ENCODE results near the gene ACE. TPM values are rescaled to one million over a fixed set of nuclear protein-coding genes. Genes with fewer than 3 reads are reported as not detected.

The ACE gene
- total RNA-seq, 1 donor from 2014 or later = not detected

GRCh38 chr17:63438092-63439051, 38.5 kb upstream of the ACE start:
- no peak overlapping the region for H3K4me3 Mint-ChIP-seq (ENCODE audit: low read depth)
- H3K36me3 Mint-ChIP-seq (ENCODE audit: low read depth) = no peaks in the 10 kb centered on the region
- peaks cover 5% of the 10 kb centered on the region for H3K27me3 Mint-ChIP-seq (ENCODE audit: low read depth)
- H3K4me1 Mint-ChIP-seq (ENCODE audit: low read depth) = peaks cover 22% of the 10 kb centered on the region
- DNase-seq (ENCODE audit: low spot score) = no peak
- intact Hi-C loops (cut with micrococcal nuclease) = no loop called here
- H3K27ac Mint-ChIP-seq = no peak overlapping the region
- no peaks in the 10 kb centered on the region for H3K9me3 Mint-ChIP-seq

- peaks cover 21% of the 10 kb centered on the region for H3K4me1 Mint-ChIP-seq (ENCODE audit: low read depth)
- intact Hi-C loops (cut with micrococcal nuclease) = no loop called here
- H3K4me3 Mint-ChIP-seq (ENCODE audit: low read depth) = peak overlapping the region; percentile 31
- no peak for DNase-seq (ENCODE audit: low spot score)
- no peaks in the 10 kb centered on the region for H3K9me3 Mint-ChIP-seq
- peak overlapping the region; percentile 29 for H3K27ac Mint-ChIP-seq
- peaks cover 13% of the 10 kb centered on the region for H3K27me3 Mint-ChIP-seq (ENCODE audit: low read depth)
- no peaks in the 10 kb centered on the region for H3K36me3 Mint-ChIP-seq (ENCODE audit: low read depth)
Measured at GRCh38 chr17:63439687-63440086, 37.2 kb upstream of the ACE start.

DNA sequence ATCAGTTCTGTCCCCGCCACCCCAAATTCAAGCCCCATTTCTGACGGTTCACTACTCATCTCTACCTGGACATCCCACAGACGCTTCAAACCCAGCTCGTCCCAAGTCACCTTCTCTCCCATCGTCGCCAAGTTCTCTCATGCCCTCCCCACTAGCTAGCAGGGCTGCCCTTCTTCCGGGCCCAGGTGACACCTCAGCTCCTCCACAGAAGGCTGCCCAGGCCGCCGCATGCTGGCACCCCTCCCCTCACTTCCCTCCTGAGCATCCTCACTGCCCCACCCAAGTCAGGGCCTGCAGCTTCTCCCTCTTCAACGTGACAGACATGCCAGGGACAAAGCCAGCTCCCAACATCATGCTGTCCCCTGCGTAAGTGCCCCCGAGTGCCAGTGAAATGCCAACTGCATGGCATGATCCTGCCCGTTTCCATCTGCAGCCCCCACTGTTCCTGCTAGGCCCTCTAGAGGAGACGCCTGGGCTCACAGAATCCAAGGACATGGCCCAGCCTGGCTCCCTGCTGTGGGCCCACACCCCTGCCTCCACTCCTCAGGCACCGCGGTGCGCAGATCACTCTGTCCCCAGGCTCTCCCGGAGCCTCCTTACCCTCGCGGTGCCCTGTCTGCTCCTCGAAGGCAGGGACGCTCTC, 36.6 kb upstream of the ACE start:
- H3K36me3 Mint-ChIP-seq (ENCODE audit: low read depth) = no peaks in the 10 kb centered on the region
- intact Hi-C loops (cut with micrococcal nuclease) = no loop called here
- peaks cover 20% of the 10 kb centered on the region for H3K4me1 Mint-ChIP-seq (ENCODE audit: low read depth)
- H3K27me3 Mint-ChIP-seq (ENCODE audit: low read depth) = peaks cover 18% of the 10 kb centered on the region
- H3K4me3 Mint-ChIP-seq (ENCODE audit: low read depth) = peak overlapping the region; percentile 31
- no peaks in the 10 kb centered on the region for H3K9me3 Mint-ChIP-seq
- DNase-seq (ENCODE audit: low spot score) = no peak
- H3K27ac Mint-ChIP-seq = peak overlapping the region; percentile 29

GRCh38 chr17:63440770-63441335, 36.0 kb upstream of the ACE start:
- DNase-seq (ENCODE audit: low spot score) = no peak
- intact Hi-C loops (cut with micrococcal nuclease) = no loop called here
- Mint-ChIP-seq H3K9me3 (no peaks in the 10 kb centered on the region), H3K27ac (no peak overlapping the region), H3K27me3 (ENCODE audit: low read depth) (peaks cover 20% of the 10 kb centered on the region), H3K4me1 (ENCODE audit: low read depth) (peaks cover 20% of the 10 kb centered on the region), H3K4me3 (ENCODE audit: low read depth) (no peak overlapping the region), H3K36me3 (ENCODE audit: low read depth) (no peaks in the 10 kb centered on the region)

DNA sequence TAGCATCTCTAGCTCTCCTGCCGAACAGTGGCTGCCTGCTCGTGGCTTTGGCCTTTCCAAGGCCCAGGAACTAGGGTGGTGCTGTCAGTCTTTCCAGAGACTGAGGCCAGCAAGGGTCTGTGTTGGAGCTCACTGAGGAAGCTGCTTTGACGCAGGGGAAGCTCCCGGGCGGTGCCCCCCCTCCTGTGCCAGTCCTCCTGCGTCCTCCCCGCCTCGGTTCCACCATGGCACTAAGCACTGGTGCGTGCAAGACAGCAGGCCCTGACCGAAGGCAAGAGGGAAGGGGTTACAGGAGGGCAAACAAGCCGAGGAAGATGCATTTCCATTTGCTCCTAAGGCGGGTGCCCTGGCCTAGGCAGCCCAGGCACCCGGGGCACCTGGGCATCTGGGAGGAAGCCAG, 35.2 kb upstream of the ACE start:
- H3K4me1 Mint-ChIP-seq (ENCODE audit: low read depth) = peaks cover 20% of the 10 kb centered on the region
- H3K36me3 Mint-ChIP-seq (ENCODE audit: low read depth) = no peaks in the 10 kb centered on the region
- peaks cover 20% of the 10 kb centered on the region for H3K27me3 Mint-ChIP-seq (ENCODE audit: low read depth)
- intact Hi-C loops (cut with micrococcal nuclease) = no loop called here
- no peaks in the 10 kb centered on the region for H3K9me3 Mint-ChIP-seq
- H3K4me3 Mint-ChIP-seq (ENCODE audit: low read depth) = no peak overlapping the region
- no peak overlapping the region for H3K27ac Mint-ChIP-seq
- DNase-seq (ENCODE audit: low spot score) = no peak

DNA sequence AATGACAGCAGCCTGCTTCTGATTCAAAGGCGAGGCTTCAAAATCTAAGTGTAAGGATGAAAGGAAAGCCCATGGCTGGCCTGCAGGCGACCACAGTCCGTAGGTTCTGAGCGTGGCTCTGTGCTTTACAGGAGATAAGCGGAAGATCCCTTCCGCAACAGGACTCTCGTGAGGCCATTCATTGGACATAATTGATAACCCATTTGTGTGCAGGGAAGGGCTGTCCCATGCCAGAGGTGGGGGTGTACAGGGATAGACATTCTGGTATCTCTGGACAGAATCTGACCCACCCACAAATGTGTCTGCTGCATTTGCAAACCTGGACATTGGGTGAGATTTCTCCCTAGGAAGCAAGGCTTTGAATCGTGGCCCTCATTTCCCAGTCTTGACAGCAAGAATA, 34.8 kb upstream of the ACE start:
- Mint-ChIP-seq H3K4me1 (ENCODE audit: low read depth) (peaks cover 22% of the 10 kb centered on the region), H3K36me3 (ENCODE audit: low read depth) (no peaks in the 10 kb centered on the region), H3K9me3 (no peaks in the 10 kb centered on the region), H3K27me3 (ENCODE audit: low read depth) (peaks cover 20% of the 10 kb centered on the region), H3K4me3 (ENCODE audit: low read depth) (no peak overlapping the region), H3K27ac (no peak overlapping the region)
- DNase-seq (ENCODE audit: low spot score) = no peak
- intact Hi-C loops (cut with micrococcal nuclease) = no loop called here

DNA sequence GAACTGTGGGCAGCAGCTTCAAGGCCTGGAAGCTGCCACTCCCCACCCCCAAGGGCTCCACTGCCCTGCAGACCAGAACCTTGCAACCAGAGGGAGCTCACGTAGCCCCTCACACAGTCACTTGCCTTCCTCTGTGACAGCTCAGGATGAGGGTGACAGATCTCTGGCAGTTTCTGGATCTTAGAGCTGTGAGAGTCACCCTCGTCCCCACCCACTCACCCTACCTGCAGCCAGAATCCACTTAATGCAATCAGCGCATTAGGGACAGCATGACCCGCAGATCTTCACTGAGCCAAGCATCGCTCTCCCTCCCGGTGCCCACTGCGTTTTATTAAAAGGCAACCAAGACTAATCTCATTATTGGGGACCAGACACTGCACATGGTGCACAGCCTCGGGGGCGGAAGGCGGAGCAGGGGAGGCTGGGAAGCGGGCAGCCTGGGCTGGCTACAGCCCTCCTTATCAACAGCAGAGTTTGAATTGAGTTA, 34.3 kb upstream of the ACE start:
- no peak overlapping the region for H3K4me3 Mint-ChIP-seq (ENCODE audit: low read depth)
- H3K4me1 Mint-ChIP-seq (ENCODE audit: low read depth) = peaks cover 27% of the 10 kb centered on the region
- H3K9me3 Mint-ChIP-seq = no peaks in the 10 kb centered on the region
- intact Hi-C loops (cut with micrococcal nuclease) = no loop called here
- no peaks in the 10 kb centered on the region for H3K36me3 Mint-ChIP-seq (ENCODE audit: low read depth)
- H3K27me3 Mint-ChIP-seq (ENCODE audit: low read depth) = peaks cover 21% of the 10 kb centered on the region
- no peak overlapping the region for H3K27ac Mint-ChIP-seq
- DNase-seq (ENCODE audit: low spot score) = no peak

- no peak overlapping the region for H3K4me3 Mint-ChIP-seq (ENCODE audit: low read depth)
- no peak overlapping the region for H3K27ac Mint-ChIP-seq
- no peak for DNase-seq (ENCODE audit: low spot score)
- H3K4me1 Mint-ChIP-seq (ENCODE audit: low read depth) = peaks cover 27% of the 10 kb centered on the region
- H3K9me3 Mint-ChIP-seq = no peaks in the 10 kb centered on the region
- H3K27me3 Mint-ChIP-seq (ENCODE audit: low read depth) = peaks cover 21% of the 10 kb centered on the region
- intact Hi-C loops (cut with micrococcal nuclease) = no loop called here
- H3K36me3 Mint-ChIP-seq (ENCODE audit: low read depth) = no peaks in the 10 kb centered on the region
Measured at GRCh38 chr17:63443053-63443452, 33.8 kb upstream of the ACE start.

GRCh38 chr17:63444457-63444856, 32.4 kb upstream of the ACE start:
- Mint-ChIP-seq H3K4me3 (ENCODE audit: low read depth) (no peak overlapping the region), H3K27me3 (ENCODE audit: low read depth) (peaks cover 27% of the 10 kb centered on the region)
- intact Hi-C loops (cut with micrococcal nuclease) = no loop called here

DNA sequence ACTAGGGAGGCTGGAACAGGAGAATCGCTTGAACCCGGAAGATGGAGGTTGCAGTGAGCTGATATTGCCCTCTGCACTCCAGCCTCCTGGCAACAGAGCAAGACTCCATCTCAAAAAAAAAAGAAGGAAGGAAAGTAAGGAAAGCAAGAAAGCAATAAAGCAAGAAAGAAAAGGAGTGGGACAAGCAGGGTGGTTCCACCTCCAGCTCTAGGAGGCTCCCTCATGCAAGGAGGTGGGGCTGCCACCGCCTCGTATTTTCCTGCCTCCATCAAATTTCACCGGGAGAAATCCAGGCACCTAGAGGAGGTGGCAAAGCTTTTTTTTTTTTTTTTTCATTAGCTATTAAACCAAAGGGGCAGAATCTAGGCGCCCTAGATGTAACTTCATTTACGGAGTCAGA, 31.8 kb upstream of the ACE start:
- peak overlapping the region; percentile 2 for H3K27ac Mint-ChIP-seq

More at GRCh38 chr17:63444457-63444856, 32.4 kb upstream of the ACE start:
- Mint-ChIP-seq H3K36me3 (ENCODE audit: low read depth) (no peaks in the 10 kb centered on the region), H3K4me1 (ENCODE audit: low read depth) (peaks cover 24% of the 10 kb centered on the region), H3K27ac (no peak overlapping the region), H3K9me3 (no peaks in the 10 kb centered on the region)
- DNase-seq (ENCODE audit: low spot score) = no peak

GRCh38 chr17:63445571-63445953, 31.3 kb upstream of the ACE start:
- H3K27me3 Mint-ChIP-seq (ENCODE audit: low read depth) = peaks cover 31% of the 10 kb centered on the region
- intact Hi-C loops (cut with micrococcal nuclease) = no loop called here
- DNase-seq (ENCODE audit: low spot score) = no peak
- no peaks in the 10 kb centered on the region for H3K9me3 Mint-ChIP-seq
- peak overlapping the region; percentile 55 for H3K4me3 Mint-ChIP-seq (ENCODE audit: low read depth)
- peaks cover 13% of the 10 kb centered on the region for H3K4me1 Mint-ChIP-seq (ENCODE audit: low read depth)
- no peak overlapping the region for H3K27ac Mint-ChIP-seq
- no peaks in the 10 kb centered on the region for H3K36me3 Mint-ChIP-seq (ENCODE audit: low read depth)

More for the DNA sequence above, 31.8 kb upstream of the ACE start:
- H3K4me1 Mint-ChIP-seq (ENCODE audit: low read depth) = peaks cover 18% of the 10 kb centered on the region
- DNase-seq (ENCODE audit: low spot score) = no peak
- intact Hi-C loops (cut with micrococcal nuclease) = no loop called here
- H3K9me3 Mint-ChIP-seq = no peaks in the 10 kb centered on the region
- peak overlapping the region; percentile 43 for H3K4me3 Mint-ChIP-seq (ENCODE audit: low read depth)
- H3K36me3 Mint-ChIP-seq (ENCODE audit: low read depth) = no peaks in the 10 kb centered on the region
- H3K27me3 Mint-ChIP-seq (ENCODE audit: low read depth) = peaks cover 31% of the 10 kb centered on the region

GRCh38 chr17:63445954-63446752, 30.7 kb upstream of the ACE start, which contains the start of gene CYB561:
Gene CYB561 (minus strand): TSS chr17:63446306. CDS start chr17:63437547, 8,759 bp downstream.
- Mint-ChIP-seq H3K36me3 (ENCODE audit: low read depth) (no peaks in the 10 kb centered on the region), H3K9me3 (no peaks in the 10 kb centered on the region), H3K27me3 (ENCODE audit: low read depth) (peaks cover 31% of the 10 kb centered on the region), H3K4me1 (ENCODE audit: low read depth) (peaks cover 10% of the 10 kb centered on the region), H3K4me3 (ENCODE audit: low read depth) (peak within 1 kb of the TSS; percentile 55), H3K27ac (no peak within 1 kb of the TSS)
- intact Hi-C loops (cut with micrococcal nuclease) = no loop called here
- peak; percentile 56 for DNase-seq (ENCODE audit: low spot score)

Measured in activated T-helper 2 cell treated with anti-CD3 and anti-CD28 coated beads, Interferon-gamma antibody, Interleukin-2, Interleukin-4, amounts not matched to agents 10 μg/mL and 5 μg/mL and 100 μg/mL, durations not matched to agents 14 hours and 24 hours and 36 hours (primary cell).